Gastrocnemius medialis (tissue), 4 donors: ENCODE measurements around the gene C16orf87. TPM values are rescaled to one million over a fixed set of nuclear protein-coding genes. Genes with fewer than 3 reads are reported as not detected.

ENCODE experiments used
- ATAC-seq, 2 donors: fragments of 150-250 bp; one replicate each; pipeline ENCODE4 v1.9.1; 2016
- DNase-seq, 2 donors: peaks; one replicate each; pipeline ENCODE4 v3.0.0-alpha.2; 2019
- H3K27ac ChIP-seq, 4 donors: fragments of 200-600 bp; sonication (generic); 1 replicate in 1 of 4; 2 replicates in 3 of 4; pipeline ENCODE4 v1.5.1; 2016 to 2018; ENCODE audit warnings: mild to moderate bottlenecking in 2 of 4, moderate library complexity in 1 of 4
- H3K27me3 ChIP-seq, 3 donors: fragments of 200-600 bp; sonication (generic) in 2 of 3; 1 replicate in 1 of 3; 2 replicates in 2 of 3; pipeline versions ENCODE4 v1.5.1 to v1.6.0; 2016 to 2019; ENCODE audit warnings: mild to moderate bottlenecking in 1 of 3, moderate library complexity in 1 of 3
- H3K36me3 ChIP-seq, 2 donors: fragments of 200-600 bp; sonication (generic) in 1 of 2; one replicate each; pipeline ENCODE4 v1.5.1; 2017 to 2018
- H3K4me1 ChIP-seq, 2 donors: fragments of 200-600 bp; sonication (generic) in 1 of 2; one replicate each; pipeline ENCODE4 v1.5.1; 2016 to 2017; ENCODE audit warnings: mild to moderate bottlenecking in 2 of 2
- H3K4me3 ChIP-seq, 4 donors: fragments of 200-600 bp; sonication (generic) in 3 of 4; 1 replicate in 1 of 4; 2 replicates in 3 of 4; pipeline ENCODE4 v1.5.1; 2016 to 2019; ENCODE audit warnings: mild to moderate bottlenecking in 2 of 4
- H3K9me3 ChIP-seq, 3 donors: fragments of 200-600 bp; sonication (generic) in 2 of 3; 1 replicate in 1 of 3; 2 replicates in 2 of 3; pipeline ENCODE4 v1.5.1; 2016 to 2019
- CTCF ChIP-seq, 5 experiments: fragments of 450-650 bp in 3 of 5; fragments of 200-600 bp in 2 of 5; sonication (generic) in 2 of 5; IDR thresholded peaks in 4 of 5; conservative IDR thresholded peaks in 1 of 5; 1 replicate in 4 of 5; 2 replicates in 1 of 5; pipeline ENCODE4 v1.5.1; 2016 to 2019; ENCODE audit warnings: antibody characterized with exemption in 5 of 5, mild to moderate bottlenecking in 3 of 5, moderate library complexity in 3 of 5
- POLR2A ChIP-seq, 2 donors: fragments of 450-650 bp; IDR thresholded peaks; one replicate each; pipeline ENCODE4 v1.6.1; 2017; ENCODE audit warnings: antibody characterized with exemption in 2 of 2, mild to moderate bottlenecking in 2 of 2, moderate library complexity in 2 of 2
- in situ Hi-C, 4 donors: fragments of 200-750 bp; cut with MboI; loops; one replicate each; pipeline versions ENCODE4 v1.15.0 to v1.8.0; 2017; ENCODE audit warnings: low sequenced_read_pairs in 4 of 4
- intact Hi-C: fragments of 100-400 bp; cut with DNase I; formaldehyde crosslinking; loops from one replicate; pipeline ENCODE4 v1.15.1; 2023; ENCODE audit warnings: low total_unique reads
- total RNA-seq, 4 donors: library from RNA; depleted of rRNA; stranded (reverse); fragments of >200 nt; gene quantifications; one replicate each; pipeline versions ENCODE4 v1.1.0 to v1.2.3, GENCODE V29; 2016

The C16orf87 gene
- total RNA-seq, 4 donors from 2014 or later, result 13.5 to 22.4 (median 20.3) TPM

- in situ Hi-C loops, result no loop called here
- H3K36me3 ChIP-seq, result no peaks in the 10 kb centered on the region
- peak overlapping the region; percentile 37 to 53 (median 42) for H3K4me3 ChIP-seq
- peaks cover 29 to 33% of the 10 kb centered on the region in 2 donors for H3K4me1 ChIP-seq
- peak; percentile 54 to 59 for DNase-seq
- peak overlapping the region; percentile 78 to 93 (median 90) for H3K27ac ChIP-seq
- no peaks in the 10 kb centered on the region for H3K9me3 ChIP-seq
- TF ChIP-seq CTCF (IDR thresholded peaks at IDR 0.05 in 4 of 5, conservative IDR thresholded peaks at IDR 0.05 in 1 of 5) (no peak), POLR2A (IDR thresholded peaks at IDR 0.05) (peak; percentile 38 to 39)
- intact Hi-C loops, result loop anchor here (10.0 kb wide), 1 partner anchor 138 kb away; no protein-coding TSS in a partner anchor
- peak; percentile 53 to 57 for ATAC-seq
- no peaks in the 10 kb centered on the region for H3K27me3 ChIP-seq
Measured at GRCh38 chr16:46756772-46757171, 74.2 kb downstream of the C16orf87 start.

DNA sequence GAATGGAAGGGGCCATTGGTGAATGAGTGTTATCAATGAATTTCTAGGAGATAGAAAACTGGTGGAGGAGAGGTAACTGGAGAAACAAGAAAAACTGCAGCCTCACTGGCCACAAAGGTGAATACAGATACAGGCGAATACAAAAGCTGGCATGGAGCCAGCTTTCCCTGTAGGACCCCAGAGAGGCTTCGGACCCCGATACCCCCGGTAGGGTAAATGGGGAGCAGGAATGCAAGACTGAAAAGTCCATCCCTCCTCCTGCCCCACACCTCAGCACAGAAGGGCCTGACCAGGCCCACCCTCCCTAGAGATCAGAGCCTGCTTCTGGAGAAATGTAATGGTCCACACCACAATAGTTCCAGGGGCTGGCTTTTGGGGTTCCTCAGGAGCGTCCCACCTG lies 78.0 kb downstream of the C16orf87 start:
- H3K4me1 ChIP-seq, result peaks cover 34 to 37% of the 10 kb centered on the region in 2 donors
- no peak for ATAC-seq
- H3K27ac ChIP-seq, result peak overlapping the region; percentile 78 to 93 (median 90)

GRCh38 chr16:46751381-46751780 lies 79.6 kb downstream of the C16orf87 start:
- TF ChIP-seq POLR2A (IDR thresholded peaks at IDR 0.05) (no peak), CTCF (IDR thresholded peaks at IDR 0.05 in 4 of 5, conservative IDR thresholded peaks at IDR 0.05 in 1 of 5) (no peak)
- no peaks in the 10 kb centered on the region for H3K9me3 ChIP-seq
- no peak for ATAC-seq
- in situ Hi-C loops, result no loop called here
- no peaks in the 10 kb centered on the region for H3K27me3 ChIP-seq
- H3K4me1 ChIP-seq, result peaks cover 35 to 44% of the 10 kb centered on the region in 2 donors
- H3K36me3 ChIP-seq, result no peaks in the 10 kb centered on the region
- no peak for DNase-seq
- H3K27ac ChIP-seq, result peak overlapping the region; percentile 43 to 93 (median 87)
- no peak overlapping the region for H3K4me3 ChIP-seq
- intact Hi-C loops, result loop anchor here (10.0 kb wide), 1 partner anchor 143 kb away; no protein-coding TSS in a partner anchor

More for the DNA sequence above, 78.0 kb downstream of the C16orf87 start:
- intact Hi-C loops (loop anchor here (10.0 kb wide), 1 partner anchor 142 kb away; no protein-coding TSS in a partner anchor), in situ Hi-C loops (no loop called here)
- no peak for TF ChIP-seq POLR2A (IDR thresholded peaks at IDR 0.05)
- TF ChIP-seq CTCF (IDR thresholded peaks at IDR 0.05 in 4 of 5, conservative IDR thresholded peaks at IDR 0.05 in 1 of 5), result no peak
- no peak overlapping the region for H3K4me3 ChIP-seq
- H3K9me3 ChIP-seq, result no peaks in the 10 kb centered on the region
- no peaks in the 10 kb centered on the region for H3K27me3 ChIP-seq
- no peak for DNase-seq
- H3K36me3 ChIP-seq, result no peaks in the 10 kb centered on the region

DNA sequence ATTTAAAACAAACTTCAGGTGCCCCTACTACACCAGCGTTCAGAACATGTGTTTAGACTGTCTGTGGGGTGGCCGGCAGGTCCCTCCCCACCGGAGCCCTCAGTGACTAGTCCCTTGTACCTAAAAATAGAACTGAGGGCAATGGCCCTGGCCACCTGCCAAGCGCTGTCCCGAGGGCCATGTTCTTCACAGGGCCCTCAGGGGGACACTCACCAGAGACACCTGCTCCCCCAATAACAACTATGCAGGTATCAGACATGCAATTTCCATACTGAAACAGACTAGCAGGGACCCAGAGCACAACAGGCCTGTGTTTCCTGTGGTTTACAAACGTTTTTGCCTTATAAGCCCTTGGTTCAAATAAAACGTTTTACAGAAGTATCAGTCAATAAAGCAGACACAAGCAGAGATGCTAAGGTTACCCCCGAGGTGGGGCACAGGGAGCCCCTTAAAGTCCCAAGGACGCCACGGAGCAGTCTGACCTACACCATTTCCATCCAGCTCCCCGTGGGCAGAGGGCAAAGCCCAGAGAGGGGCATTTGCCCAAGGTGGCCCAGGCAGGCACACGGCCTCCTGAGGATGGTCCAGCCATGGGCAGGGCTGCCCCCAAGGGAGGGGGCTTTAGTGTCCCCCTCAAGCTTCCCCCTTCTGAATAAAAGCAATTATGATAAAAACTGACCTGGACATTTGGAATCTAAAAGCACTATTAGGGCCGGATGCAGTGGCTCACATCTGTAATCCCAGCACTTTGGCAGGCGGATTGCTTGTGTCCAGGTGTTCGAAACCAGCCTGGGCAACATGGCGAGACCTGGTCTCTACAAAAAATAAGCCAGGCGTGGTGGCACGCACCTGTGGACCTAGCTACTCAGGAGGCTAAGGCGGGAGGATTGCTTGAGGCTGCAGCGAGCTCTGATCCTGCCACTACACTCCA lies 81.9 kb downstream of the C16orf87 start:
- Histone ChIP-seq H3K4me1 (peaks cover 33 to 42% of the 10 kb centered on the region in 2 donors), H3K27ac (peak overlapping the region; percentile 73 to 93 (median 87)), H3K27me3 (no peaks in the 10 kb centered on the region), H3K36me3 (no peaks in the 10 kb centered on the region), H3K4me3 (peak overlapping the region in 1 of 4 donors; percentile 29), H3K9me3 (no peaks in the 10 kb centered on the region)
- in situ Hi-C loops, result no loop called here
- intact Hi-C loops, result no loop called here
- peak; percentile 66 to 92 for DNase-seq
- no peak for TF ChIP-seq CTCF (IDR thresholded peaks at IDR 0.05 in 4 of 5, conservative IDR thresholded peaks at IDR 0.05 in 1 of 5)
- TF ChIP-seq POLR2A (IDR thresholded peaks at IDR 0.05), result no peak
- peak; percentile 76 to 81 for ATAC-seq
